HG03457 (cell line): ENCODE results near the gene LTA.

Experiments used
- ATAC-seq: cut with Tn5 transposase; IDR thresholded peaks from one replicate; pipeline ENCODE4 v1.9.1; 2021; ENCODE audit warnings: moderate number of reproducible peaks; ENCODE audit not compliant: unreplicated experiment

The LTA gene

DNA sequence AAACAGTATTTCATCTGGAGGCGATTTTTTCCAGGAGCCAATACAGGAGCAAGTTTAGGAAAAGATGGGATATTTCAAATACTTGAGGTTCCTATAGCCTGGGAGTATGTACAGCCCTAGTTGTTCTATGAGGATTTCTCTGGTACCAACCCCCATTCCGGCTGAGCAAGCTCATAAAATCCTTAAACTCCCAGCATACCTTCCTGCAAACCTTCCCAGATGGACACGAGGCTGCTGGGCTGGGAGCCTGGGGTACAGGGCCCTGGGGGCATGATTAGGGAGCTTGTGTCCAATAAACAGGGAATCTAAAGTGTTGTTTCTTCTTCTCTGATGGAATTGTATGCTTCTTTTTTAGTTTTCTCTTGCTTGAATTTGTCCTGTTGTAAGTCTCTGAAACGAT lies 49.9 kb downstream of the LTA start:
- ATAC-seq = no peak

GRCh38 chr6:31622684-31623091 lies 50.6 kb downstream of the LTA start:
- no peak for ATAC-seq
